Measurements from ENCODE around the gene KIF2A. TPM values are rescaled to one million over a fixed set of nuclear protein-coding genes. Genes with fewer than 3 reads are reported as not detected.

KIF2A gene
- total and polyA plus RNA-seq, 2 experiments from 2014 or later = 35.4 to 35.5 TPM

GRCh38 chr5:62283861-62284260, 22.1 kb upstream of the KIF2A start:
- no peaks in the 10 kb centered on the region for H3K9me3 ChIP-seq (ENCODE audit: low read depth)
- no peaks in the 10 kb centered on the region for H3K4me1 ChIP-seq (ENCODE audit: low read depth)
- H3K27ac ChIP-seq = no peak overlapping the region
- no peaks in the 10 kb centered on the region for H3K27me3 ChIP-seq
- no peaks in the 10 kb centered on the region for H3K36me3 ChIP-seq
- H3K4me3 ChIP-seq = no peak overlapping the region
- no peak for DNase-seq (ENCODE audit: low read depth in 1 of 2, low spot score in 1 of 2)
- TF ChIP-seq CTCF (IDR thresholded peaks at IDR 0.05; ENCODE audit: low read depth, low read length) = no peak

GRCh38 chr5:62284946-62285891, 20.8 kb upstream of the KIF2A start:
- DNase-seq (ENCODE audit: low read depth in 1 of 2, low spot score in 1 of 2) = no peak
- no peak for TF ChIP-seq CTCF (IDR thresholded peaks at IDR 0.05; ENCODE audit: low read depth, low read length)

GRCh38 chr5:62286834-62287233, 19.2 kb upstream of the KIF2A start:
- H3K36me3 ChIP-seq = no peaks in the 10 kb centered on the region
- DNase-seq (ENCODE audit: low read depth in 1 of 2, low spot score in 1 of 2) = no peak
- no peak overlapping the region for H3K27ac ChIP-seq
- no peak overlapping the region for H3K4me3 ChIP-seq
- TF ChIP-seq CTCF (IDR thresholded peaks at IDR 0.05; ENCODE audit: low read depth, low read length) = no peak
- H3K9me3 ChIP-seq (ENCODE audit: low read depth) = no peaks in the 10 kb centered on the region
- H3K4me1 ChIP-seq (ENCODE audit: low read depth) = no peaks in the 10 kb centered on the region
- no peaks in the 10 kb centered on the region for H3K27me3 ChIP-seq

More at GRCh38 chr5:62284946-62285891, 20.8 kb upstream of the KIF2A start:
- Histone ChIP-seq H3K36me3 (no peaks in the 10 kb centered on the region), H3K9me3 (ENCODE audit: low read depth) (no peaks in the 10 kb centered on the region), H3K4me3 (no peak overlapping the region), H3K27ac (no peak overlapping the region), H3K4me1 (ENCODE audit: low read depth) (no peaks in the 10 kb centered on the region), H3K27me3 (no peaks in the 10 kb centered on the region)

GRCh38 chr5:62287237-62287636, 18.8 kb upstream of the KIF2A start:
- H3K4me3 ChIP-seq = no peak overlapping the region
- no peaks in the 10 kb centered on the region for H3K36me3 ChIP-seq
- H3K27ac ChIP-seq = no peak overlapping the region
- H3K9me3 ChIP-seq (ENCODE audit: low read depth) = no peaks in the 10 kb centered on the region
- TF ChIP-seq CTCF (IDR thresholded peaks at IDR 0.05; ENCODE audit: low read depth, low read length) = no peak
- no peaks in the 10 kb centered on the region for H3K4me1 ChIP-seq (ENCODE audit: low read depth)
- no peak for DNase-seq (ENCODE audit: low read depth in 1 of 2, low spot score in 1 of 2)
- no peaks in the 10 kb centered on the region for H3K27me3 ChIP-seq

GRCh38 chr5:62288118-62288517, 17.9 kb upstream of the KIF2A start:
- Histone ChIP-seq H3K27ac (no peak overlapping the region), H3K4me1 (ENCODE audit: low read depth) (no peaks in the 10 kb centered on the region), H3K9me3 (ENCODE audit: low read depth) (no peaks in the 10 kb centered on the region), H3K36me3 (no peaks in the 10 kb centered on the region), H3K27me3 (no peaks in the 10 kb centered on the region), H3K4me3 (no peak overlapping the region)
- no peak for TF ChIP-seq CTCF (IDR thresholded peaks at IDR 0.05; ENCODE audit: low read depth, low read length)
- DNase-seq (ENCODE audit: low read depth in 1 of 2, low spot score in 1 of 2) = no peak

Data from cardiac muscle cell (in vitro differentiated cells and primary cell).